ENCODE results near the gene FBXO28.
A peak's percentile ranks its signal among the peaks of the same experiment; 100 is the strongest.

DNA sequence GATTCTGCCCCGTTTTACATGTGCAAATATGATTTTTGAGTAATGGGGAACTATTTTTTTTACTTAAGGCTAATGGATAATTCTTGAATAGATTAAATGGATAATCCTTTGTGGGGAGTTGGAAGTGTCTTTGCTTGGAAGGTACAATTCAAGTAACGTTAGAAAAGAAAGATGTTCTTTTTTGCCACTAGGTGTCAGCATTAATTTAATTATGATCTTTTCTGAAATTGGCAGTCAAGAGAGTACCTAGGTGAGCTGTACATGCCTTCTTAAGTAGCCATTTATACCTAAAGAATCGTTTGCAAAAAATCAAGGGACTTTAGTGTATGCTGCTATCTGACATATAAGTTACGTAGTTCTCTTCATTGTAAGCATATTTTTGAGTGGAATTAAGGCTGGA lies 2.2 kb downstream of the FBXO28 start:
- TF ChIP-seq POLR2A (IDR thresholded peaks at IDR 0.05) = no peak
- TF ChIP-seq, protein P1, sequence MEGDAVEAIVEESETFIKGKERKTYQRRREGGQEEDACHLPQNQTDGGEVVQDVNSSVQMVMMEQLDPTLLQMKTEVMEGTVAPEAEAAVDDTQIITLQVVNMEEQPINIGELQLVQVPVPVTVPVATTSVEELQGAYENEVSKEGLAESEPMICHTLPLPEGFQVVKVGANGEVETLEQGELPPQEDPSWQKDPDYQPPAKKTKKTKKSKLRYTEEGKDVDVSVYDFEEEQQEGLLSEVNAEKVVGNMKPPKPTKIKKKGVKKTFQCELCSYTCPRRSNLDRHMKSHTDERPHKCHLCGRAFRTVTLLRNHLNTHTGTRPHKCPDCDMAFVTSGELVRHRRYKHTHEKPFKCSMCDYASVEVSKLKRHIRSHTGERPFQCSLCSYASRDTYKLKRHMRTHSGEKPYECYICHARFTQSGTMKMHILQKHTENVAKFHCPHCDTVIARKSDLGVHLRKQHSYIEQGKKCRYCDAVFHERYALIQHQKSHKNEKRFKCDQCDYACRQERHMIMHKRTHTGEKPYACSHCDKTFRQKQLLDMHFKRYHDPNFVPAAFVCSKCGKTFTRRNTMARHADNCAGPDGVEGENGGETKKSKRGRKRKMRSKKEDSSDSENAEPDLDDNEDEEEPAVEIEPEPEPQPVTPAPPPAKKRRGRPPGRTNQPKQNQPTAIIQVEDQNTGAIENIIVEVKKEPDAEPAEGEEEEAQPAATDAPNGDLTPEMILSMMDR (IDR thresholded peaks at IDR 0.05) = peak; percentile 31 to 70 (median 44)

Measured in esophagus squamous epithelium (tissue), 4 donors.